Fibroblast of villous mesenchyme (primary cell): ENCODE results near the gene ACAP3. TPM values are rescaled to one million over a fixed set of nuclear protein-coding genes. Genes with fewer than 3 reads are reported as not detected.

ENCODE experiments used
- DNase-seq: peaks from one replicate; pipeline ENCODE4 v3.0.0-alpha.2; 2010; ENCODE audit warnings: low read depth
- H3K4me3 ChIP-seq: 2 replicates; pipeline ENCODE4 v1.5.1; 2011; ENCODE audit warnings: low read depth, mild to moderate bottlenecking, low read length
- CTCF ChIP-seq: IDR thresholded peaks from 2 replicates; pipeline ENCODE4 v1.5.1; 2012; ENCODE audit warnings: low read depth, mild to moderate bottlenecking, low read length; ENCODE audit not compliant: insufficient read depth
- total RNA-seq: library from RNA; depleted of rRNA; stranded (reverse); fragments of >200 nt; gene quantifications from 2 replicates; pipeline ENCODE4 v1.2.3, GENCODE V29; 2012

Gene ACAP3
- total RNA-seq, 1 donor: 43.2 TPM

GRCh38 chr1:1333551-1334241 is 26.0 kb upstream of the ACAP3 start:
- TF ChIP-seq CTCF: no peak
- no peak for DNase-seq
- H3K4me3 ChIP-seq: no peak overlapping the region

GRCh38 chr1:1332774-1333480 is 25.2 kb upstream of the ACAP3 start:
- no peak overlapping the region for H3K4me3 ChIP-seq
- no peak for DNase-seq
- TF ChIP-seq CTCF: no peak

- TF ChIP-seq CTCF: no peak
- no peak overlapping the region for H3K4me3 ChIP-seq
- DNase-seq: no peak
Measured at GRCh38 chr1:1332031-1332755, 24.5 kb upstream of the ACAP3 start.

GRCh38 chr1:1331068-1331965 is 23.6 kb upstream of the ACAP3 start, which contains the start of gene TAS1R3:
Gene TAS1R3 (plus strand): TSS chr1:1331280. CDS start chr1:1331346, 66 bp downstream.
- TF ChIP-seq CTCF: no peak
- H3K4me3 ChIP-seq: no peak within 1 kb of the TSS
- no peak for DNase-seq

GRCh38 chr1:1330366-1331067 is 22.8 kb upstream of the ACAP3 start:
- no peak for TF ChIP-seq CTCF
- H3K4me3 ChIP-seq: no peak overlapping the region
- DNase-seq: no peak
